ENCODE measurements around the gene TJP3.

- TF ChIP-seq CTCF (IDR thresholded peaks at IDR 0.05) (no peak), EP300 (IDR thresholded peaks at IDR 0.05) (no peak)
Observed at GRCh38 chr19:3736106-3736724, 28.0 kb downstream of the TJP3 start.
